Hematopoietic multipotent progenitor cell treated with erythropoietin and hydrocortisone succinate and interleukin-3 and kit ligand, for 8 days (in vitro differentiated cells): ENCODE measurements around the gene PSMB2.
A peak's percentile ranks its signal among the peaks of the same experiment; 100 is the strongest.

Experiments
- DNase-seq: peaks from one replicate; pipeline ENCODE4 v3.0.0-alpha.2; 2015

PSMB2 gene

DNA sequence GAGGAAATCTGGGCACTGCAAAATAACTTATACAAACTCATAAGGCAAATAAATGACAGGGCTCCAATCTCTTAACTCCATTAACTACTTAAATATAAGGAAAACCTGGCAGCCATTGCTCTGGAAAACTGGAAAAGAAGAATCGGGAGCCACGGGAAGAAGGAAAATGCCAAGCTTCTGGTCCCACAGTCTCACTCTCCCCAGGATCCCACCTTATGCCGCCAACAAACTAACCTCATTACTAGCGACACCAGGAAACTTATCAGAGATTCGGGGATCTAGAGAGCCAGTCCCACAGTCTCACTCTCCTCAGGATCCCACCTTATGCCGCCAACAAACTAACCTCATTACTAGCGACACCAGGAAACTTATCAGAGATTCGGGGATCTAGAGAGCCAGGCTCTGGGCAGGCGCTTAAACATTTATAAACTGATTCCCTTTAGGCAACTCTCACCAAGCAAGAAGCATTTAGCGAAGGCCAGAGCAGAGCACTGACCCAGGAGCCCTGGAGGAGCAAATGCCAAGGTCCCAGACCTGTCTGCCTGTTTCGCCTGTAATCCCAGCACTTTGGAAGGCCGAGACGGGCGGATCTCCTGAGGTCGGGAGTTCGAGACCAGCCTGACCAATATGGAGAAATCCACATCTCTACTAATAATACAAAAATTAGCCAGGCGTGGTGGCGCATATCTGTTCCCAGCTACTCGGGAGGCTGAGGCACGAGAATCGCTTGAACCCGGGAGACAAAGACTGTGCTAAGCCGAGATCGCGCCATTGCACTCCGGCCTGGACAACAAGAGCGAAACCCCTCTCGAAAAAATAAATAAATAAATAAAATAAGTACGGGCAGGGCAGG lies 720 bp downstream of the PSMB2 start:
- DNase-seq, result no peak

DNA sequence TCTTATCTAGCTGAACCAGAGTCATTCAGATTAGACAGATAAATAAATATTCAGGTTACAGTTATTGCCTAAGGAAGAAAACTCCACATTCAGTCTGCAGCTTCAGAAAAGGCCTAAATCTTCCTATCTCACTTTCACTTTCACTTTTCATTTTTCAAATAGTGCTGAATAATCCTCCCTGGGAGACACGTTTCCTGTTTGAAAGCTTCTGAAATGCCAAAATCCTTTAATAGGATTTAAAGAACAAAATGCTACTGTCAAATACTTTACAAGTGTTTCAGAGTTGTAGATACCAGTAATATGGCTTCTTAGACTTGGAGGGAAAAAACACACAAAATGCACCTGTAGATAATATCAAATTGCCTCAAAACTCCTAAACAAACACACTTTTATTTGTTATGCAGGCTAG lies 3.9 kb downstream of the PSMB2 start:
- peak; percentile 68 for DNase-seq

DNA sequence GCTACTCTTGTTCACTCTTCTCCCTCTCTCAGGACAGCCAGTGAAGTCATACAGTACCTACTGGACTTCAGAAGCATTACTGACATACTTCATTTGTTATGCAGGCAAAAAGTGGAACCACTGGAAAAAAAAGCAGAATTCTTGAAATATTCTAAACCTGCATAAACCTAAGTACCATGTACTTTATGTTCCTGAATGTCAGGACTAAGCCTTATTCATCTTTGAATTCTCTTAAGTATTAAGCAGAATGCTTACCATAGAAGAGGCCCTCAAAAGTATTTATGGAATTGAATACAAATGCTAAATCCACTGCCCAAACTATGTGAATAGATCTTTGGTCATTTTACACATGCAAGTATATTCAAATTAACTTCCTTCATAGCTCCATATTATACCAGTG lies 7.8 kb downstream of the PSMB2 start:
- no peak for DNase-seq

- no peak for DNase-seq
Observed at GRCh38 chr1:35631396-35631795, 9.9 kb downstream of the PSMB2 start.

DNA sequence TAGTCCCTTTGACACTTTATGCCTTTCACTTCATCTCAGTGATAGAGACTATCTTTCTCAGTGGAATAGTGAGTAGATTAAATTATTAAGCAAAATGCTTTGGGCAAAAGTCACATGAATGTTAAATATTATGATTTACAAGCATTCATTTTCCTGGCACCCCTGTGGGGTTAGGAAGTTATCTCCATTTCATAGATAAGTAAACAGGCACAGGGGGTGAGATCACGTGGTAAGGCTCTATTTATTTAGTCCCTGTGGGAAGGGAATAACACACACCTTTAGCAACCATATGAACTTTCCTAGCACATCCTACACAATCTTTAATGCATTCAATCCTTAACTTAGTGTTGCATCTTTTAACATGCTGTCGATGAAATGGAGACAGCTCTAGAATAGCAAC lies 12.3 kb downstream of the PSMB2 start:
- DNase-seq, result no peak

GRCh38 chr1:35623832-35624231 lies 17.5 kb downstream of the PSMB2 start:
- DNase-seq, result no peak

GRCh38 chr1:35622510-35623178 lies 18.7 kb downstream of the PSMB2 start:
- DNase-seq, result no peak

GRCh38 chr1:35619237-35620121 lies 21.8 kb downstream of the PSMB2 start:
- peak; percentile 70 for DNase-seq

DNA sequence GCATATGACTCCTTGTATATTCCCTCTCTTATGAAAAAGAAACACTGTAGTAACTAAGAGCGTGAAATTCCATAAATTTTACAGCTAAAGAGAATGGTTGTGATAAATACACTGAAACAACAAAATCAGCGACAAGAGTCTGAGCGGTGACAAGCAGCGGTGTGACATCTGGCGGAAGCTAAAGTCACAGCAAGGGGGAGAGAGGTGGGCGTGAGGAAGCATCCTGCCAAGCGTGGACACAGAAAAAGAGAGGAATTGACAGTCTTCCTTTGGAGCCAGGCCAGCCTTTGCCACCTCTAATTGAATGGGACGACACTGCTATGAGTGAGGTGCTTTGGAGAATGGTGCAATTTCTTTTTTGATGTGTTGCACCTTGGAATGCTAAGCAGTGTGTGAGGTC lies 25.9 kb downstream of the PSMB2 start:
- DNase-seq, result no peak

- DNase-seq, result no peak
Observed at GRCh38 chr1:35611655-35612054, 29.7 kb downstream of the PSMB2 start.

GRCh38 chr1:35605867-35606182 lies 35.5 kb downstream of the PSMB2 start:
- no peak for DNase-seq

- no peak for DNase-seq
Observed at GRCh38 chr1:35605071-35605866, 36.1 kb downstream of the PSMB2 start.

DNA sequence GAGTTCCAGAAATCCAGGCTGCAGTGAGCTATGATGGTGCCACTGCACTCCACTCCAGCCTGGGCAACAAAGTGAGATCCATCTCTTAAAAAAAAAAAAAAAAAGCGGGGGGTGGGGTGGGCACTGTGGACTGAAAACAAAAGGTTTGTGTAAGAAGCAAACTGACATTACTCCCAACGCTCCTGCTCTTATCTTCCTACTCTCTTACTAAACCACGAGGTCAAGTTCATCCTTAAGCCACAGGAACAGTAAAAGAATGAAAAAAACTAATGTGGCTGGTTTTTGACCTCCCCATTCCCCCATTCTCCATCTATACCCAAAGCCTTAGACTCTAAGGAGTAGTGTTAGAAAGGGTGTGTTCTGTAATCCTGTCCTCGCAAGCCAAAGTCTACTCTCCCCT lies 37.4 kb downstream of the PSMB2 start:
- DNase-seq, result no peak

DNA sequence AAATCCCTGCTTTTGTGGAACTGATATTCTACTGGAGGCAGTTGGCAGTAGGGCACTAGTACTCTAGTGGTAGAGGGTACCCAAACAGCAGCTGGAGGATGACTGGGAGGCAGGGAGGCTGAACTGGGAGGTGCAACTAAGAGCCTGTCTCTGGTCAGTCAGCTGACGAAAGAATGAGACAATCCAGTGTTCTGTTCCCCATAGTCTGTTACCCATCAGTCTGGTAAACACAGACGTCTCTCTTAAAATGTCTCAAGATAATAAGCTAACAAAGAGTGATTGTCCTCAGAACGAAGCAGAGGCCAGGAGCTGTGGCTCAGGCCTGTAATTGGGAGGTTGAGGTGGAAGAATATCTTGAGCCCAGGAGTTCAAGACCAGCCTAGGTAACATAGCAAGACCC lies 37.9 kb downstream of the PSMB2 start:
- no peak for DNase-seq

GRCh38 chr1:35600593-35600992 lies 40.7 kb downstream of the PSMB2 start:
- DNase-seq, result no peak

DNA sequence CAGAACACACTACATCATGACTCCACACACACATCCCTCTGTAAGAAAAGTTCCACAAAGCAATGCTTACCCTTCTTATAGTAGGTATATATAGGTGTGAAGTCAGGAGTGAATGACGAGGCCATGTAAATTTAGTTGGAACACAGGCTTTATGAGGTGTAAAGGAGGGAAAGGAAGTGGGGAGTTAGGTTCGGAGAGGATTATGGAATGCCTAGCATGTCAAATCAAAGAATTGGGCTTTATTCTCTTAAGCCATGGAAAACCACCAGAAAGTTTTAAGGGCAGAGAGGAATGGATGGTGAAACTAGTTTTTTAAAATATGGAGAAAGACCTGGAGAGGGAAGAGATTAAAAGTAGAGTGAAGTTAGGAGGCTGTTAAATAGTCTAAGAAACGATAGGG lies 41.9 kb downstream of the PSMB2 start:
- no peak for DNase-seq

DNA sequence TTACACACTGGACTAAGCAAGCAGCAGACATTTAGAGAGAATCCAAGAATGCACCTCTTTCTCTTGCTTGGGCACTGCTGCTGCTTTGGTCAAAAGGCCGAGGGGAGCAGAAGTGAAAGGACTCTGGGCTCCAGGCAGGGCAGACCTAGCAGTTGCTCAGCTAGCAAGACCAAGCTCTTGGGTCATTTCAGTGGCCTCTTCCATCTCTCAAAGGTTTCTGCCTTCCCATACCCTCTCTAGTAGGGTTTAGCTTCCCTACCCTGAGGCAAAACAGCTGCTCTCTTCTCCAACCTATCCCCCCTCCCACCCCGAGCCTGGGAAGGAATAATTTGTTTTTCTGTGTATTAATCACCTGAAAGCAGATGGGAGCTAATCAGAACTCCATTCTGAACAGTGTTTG lies 42.4 kb downstream of the PSMB2 start:
- no peak for DNase-seq

- DNase-seq, result no peak
Observed at GRCh38 chr1:35597870-35598269, 43.5 kb downstream of the PSMB2 start.

DNA sequence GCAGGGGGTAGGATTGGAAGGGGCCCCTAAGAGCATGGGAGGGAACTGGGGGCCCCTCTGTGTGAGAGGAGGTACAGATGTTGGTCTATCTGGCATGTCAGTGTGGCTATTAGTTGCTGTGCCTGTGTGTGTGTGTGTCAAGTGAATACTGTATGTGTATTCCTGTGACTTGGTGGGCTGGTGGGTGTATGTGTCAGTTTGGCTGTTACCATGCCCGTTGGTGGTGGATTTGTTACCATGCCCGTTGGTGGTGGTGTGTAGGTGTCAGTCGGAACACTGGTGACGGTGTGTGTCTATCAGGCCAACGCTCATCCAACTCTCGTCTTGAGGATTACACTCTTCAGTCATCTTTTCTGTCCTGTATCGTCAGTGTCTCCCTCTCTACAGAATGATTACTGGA lies 45.6 kb downstream of the PSMB2 start:
- no peak for DNase-seq

DNA sequence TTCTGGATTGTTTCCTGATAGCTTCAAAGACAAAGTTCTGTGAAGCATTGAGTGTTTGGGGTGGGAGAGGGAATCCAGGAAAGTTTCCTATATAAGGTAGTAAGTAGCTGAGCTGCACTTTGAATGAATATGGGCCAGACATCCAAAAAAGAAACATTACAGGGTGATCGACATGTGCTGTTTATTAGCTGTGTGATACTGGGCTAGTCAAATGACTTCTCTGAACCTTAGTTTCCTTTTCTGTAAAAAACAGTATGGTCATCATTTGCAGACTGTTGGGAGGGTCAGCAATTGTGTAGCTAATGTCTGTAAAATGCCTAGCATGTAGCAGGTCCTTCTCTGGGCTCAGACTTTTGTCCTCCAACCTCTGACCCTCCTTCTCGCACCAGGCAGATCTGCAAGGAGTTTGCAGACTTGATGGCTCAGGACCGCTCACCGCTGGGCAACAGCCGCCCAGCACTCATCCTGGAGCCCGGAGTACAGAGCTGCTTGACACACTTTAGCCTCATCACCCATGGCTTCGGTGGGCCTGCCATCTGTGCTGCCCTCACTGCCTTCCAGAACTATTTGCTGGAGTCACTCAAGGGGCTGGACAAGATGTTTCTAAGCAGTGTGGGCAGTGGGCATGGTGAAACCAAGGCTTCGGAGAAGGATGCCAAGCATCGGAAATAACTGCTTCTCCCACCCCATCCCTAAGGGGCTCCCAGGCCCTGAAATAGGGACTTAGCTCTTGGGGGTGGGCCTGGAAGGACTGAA lies 47.1 kb downstream of the PSMB2 start:
- DNase-seq, result no peak

DNA sequence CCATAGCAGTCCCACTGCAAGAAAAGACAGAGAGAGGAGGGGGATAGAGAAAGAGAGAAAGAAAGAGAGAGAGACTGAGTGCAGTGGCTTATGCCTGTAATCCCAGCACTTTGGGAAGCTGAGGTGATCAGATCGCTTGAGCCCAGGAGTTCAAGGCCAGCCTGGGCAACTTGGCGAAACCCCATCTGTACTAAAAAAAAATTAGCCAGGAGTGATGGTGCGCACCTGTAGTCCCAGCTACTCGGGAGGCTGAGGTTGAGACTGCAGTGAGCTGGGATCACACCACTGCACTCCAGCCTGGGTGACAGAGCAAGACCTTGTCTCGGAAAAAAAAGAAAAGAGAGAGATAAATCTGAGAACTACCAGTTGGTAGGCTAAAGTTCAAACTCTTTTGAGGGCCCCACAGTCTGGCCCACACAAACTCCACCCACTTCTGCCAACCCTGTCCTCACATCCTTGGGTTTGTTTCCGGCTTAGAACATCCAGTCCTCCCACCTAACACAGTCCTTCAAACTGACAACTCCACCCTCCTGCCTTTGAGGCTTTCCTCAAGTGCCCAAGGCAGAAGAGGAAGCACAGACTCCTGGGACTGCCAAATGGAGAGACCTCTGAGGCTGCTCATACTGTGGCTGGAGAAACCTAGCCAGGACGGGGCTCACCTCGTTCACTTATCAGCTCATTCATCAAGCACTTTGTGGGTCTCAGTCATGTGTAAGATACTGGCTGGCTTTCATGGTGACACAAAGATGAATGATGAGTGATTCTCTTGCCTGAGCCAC lies 48.1 kb downstream of the PSMB2 start:
- DNase-seq, result peak; percentile 12
